NCI-H1694 treated with DMSO at 0.1 percent for 48 hours (cell line): ENCODE measurements around the gene GPRIN3.
A peak's percentile ranks its signal among the peaks of the same experiment; 100 is the strongest.
"Not testable (repeated sequence)": the region's sequence is repeated elsewhere in the genome, so short reads cannot be mapped to it uniquely, and the experiment has no call there.

ENCODE experiments used
- DNase-seq: peaks from one replicate; lab custom pipeline; 2025; lab: John Stamatoyannopoulos, UW

GPRIN3 gene

DNA sequence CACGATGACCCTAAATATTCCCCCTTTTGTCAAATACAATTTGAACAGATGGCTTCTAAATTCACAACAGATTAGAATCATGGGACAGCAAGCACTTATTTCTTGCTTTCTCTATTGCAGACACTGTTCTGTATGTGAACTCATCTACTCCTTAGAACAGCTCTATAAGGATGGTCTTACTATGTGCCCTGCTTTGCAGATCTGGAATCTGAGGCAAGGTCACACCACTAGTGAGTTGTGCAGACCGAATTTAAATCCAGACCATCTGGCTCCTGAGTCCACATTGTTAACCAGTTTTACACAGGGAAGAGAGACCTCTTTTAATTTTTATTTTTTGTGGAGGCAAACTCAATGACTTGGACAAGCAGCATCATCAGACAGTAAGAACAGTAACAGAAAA is 50.2 kb downstream of the GPRIN3 start:
- DNase-seq, result no peak

DNA sequence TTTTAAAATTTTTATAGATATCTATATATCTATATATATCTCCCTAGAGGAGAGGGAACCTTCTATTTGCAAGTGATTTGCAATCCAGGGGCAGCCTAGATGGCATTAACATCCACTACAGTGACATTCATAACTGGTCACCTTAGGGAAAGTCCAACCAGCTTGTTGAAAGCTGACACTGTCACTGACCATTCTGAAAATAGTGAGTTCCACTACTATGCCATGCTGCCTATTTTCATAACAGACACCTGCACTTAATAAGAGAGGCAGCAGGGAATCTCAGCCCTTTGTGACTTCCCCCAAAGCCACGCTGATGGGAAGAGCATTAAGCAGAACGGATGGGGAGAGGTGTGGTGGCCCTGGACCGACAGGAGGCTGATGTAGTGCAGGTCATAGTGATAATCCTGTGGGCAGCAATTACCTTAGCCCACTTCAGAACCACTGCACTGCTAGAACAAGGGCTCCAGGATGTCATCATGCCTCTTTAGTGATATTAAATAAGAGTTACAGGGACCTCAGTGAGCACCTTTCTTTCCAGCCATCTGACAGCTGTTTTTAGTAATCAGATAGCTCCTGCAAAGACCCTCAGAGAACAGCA is 51.3 kb downstream of the GPRIN3 start:
- DNase-seq, result no peak

DNA sequence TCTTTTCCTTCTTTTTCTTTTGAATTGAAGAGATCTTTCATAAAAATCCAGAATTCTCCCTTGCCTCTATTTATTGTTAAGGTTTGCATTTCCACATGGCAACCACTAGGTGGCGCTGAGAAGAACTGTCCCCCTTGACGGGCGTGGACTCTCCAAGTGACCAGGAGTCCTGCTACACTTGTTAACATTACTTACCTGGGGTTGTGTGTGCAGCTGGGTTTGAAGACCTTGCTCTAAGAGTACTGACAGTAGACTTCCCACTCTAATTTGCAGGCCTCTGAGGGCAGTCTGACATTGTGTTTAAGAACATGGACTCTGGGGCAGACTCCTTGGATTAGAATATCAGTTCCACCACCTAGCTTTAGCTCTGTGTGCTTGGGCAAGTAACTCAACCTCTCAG is 52.8 kb downstream of the GPRIN3 start:
- DNase-seq, result no peak

DNA sequence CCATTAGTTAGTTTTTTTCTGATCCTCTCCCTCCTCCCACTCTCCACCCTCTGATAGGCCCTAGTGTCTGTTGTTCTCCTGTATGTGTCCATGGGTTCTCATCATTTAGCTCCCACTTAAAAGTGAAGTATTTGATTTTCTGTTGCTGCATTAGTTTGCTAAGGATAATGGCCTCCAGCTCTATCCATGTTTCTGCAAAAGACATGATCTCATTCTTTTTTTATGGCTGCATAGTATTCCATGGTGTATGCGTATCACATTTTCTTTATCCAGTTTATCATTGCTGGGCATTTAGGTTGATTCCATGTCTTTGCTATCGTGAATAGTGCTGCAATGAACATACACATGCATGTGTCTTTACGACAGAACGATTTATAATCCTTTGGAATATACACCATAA is 53.3 kb downstream of the GPRIN3 start:
- not testable (repeated sequence) for DNase-seq

DNA sequence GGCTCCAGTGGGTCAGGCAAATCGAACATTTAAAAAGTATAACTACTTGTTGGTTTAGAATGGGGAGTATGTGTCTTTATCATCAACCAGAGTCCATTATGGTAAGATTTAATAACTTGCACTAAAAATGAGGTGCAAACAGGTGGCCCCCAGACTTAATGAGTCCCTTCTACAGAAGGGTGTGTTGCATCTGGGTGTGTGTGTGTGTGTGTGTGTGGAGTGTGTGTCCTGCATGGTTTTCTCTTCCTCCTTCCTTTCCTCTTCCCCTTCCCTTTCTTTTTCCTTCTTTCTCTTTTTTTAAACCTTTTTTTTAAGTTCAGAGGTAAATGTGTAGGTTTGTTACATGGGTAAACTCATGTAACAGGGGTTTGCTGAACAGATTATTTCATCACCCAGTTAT is 53.7 kb downstream of the GPRIN3 start:
- DNase-seq, result no peak

DNA sequence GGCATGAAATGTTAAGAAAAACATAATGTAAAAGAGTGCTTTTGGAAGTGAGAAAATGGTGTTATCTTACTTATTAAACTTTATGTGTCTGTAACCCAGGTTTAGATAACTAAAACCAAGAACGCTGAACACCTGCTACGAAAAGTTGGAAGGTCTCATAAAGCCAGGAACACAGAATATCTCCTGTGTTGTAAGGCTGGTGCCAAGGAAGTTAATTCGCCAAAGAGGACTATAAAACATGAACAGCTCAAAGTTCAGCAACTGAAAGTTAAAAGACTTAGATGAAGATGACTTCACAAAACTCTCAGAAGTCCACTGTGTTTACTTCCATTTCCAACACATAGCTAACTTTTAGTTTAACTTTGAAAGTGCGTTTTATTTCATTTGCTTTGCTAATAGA is 54.3 kb downstream of the GPRIN3 start:
- DNase-seq, result no peak

DNA sequence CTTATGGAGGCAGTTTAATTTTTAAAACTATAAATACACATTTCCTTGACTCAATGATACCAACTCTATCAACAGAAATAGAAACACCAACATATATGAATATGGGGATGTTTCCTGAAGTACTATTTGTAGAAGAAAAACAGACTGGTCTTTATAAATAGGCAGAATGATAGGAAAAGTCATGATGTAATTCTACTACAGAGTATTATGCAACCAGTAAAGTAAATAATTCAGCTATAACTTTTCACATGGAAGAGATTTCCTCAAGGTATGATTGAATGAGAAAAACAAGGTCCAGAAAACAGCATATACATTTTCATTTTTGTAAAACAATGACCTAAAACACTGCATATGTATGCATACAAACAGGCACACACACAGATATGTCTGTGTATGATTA is 56.2 kb downstream of the GPRIN3 start:
- DNase-seq, result no peak

DNA sequence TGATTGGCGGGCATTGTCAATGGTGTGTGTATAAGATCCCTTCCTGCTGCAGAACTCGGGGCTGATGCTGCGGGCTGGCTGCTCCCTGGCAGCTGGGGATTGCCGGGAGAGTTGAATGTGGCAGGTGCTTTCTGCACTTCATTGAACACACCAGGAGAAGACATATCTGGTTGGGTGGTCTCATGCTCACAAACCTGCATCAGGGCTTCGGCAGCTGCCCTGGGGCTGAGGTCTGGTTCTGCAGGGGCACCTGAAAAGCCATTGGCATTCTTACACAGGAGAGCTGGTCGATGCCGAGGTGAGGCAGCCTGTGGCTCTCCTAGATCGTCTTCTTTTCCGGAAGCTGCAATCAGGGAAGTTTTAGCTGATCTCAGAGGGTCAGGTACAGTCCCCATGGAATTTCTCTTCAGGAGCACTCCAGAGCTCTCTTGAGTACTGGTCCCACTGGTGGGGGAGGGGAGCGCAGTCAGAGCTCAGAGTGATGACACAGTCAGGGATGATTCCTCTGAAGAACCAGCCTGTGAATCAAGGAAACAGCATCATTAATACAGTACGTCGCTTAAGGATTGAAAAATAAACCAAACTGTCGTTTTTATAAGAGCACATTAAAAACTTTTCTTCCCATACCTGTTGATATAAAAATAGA is 57.8 kb downstream of the GPRIN3 start:
- DNase-seq, result no peak

DNA sequence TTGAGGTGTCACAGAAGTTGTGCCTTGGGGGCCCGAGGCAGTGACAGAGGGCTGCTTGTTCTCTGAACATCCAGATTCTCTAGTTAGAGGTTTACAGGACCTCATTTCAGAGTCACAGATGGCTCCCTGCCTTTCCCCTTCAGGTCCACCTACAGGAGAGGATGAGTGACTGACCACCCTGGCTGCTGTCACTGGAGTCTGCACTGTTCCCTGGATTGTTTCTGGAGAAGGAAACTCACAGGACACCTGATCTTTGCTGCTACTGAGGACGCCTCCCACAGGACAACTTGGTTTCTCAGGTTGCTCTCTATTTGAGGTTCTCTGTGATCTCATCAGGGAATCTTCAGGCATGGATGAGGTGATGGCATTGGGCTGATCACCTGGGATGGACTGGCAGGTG is 58.3 kb downstream of the GPRIN3 start:
- DNase-seq, result no peak

DNA sequence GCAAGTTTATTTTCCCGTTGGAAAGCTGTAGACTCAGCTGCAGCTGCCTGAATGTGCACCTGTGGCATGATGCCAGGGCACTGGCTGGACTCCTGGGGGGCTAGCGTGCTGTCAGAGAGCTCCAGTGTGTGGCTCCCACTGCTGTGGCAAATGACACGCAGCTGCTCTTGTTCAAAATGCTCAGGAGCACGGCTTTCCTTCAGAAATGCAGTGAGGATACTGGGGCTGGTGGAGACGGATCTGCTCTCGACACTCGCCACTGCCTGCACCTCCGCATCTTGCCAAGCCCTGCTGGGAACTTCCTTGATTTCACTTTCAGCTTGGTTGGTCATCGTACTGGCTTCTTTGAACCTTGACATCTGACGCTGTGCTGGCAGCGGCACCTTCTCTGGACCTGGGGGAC is 58.7 kb downstream of the GPRIN3 start:
- DNase-seq, result peak; percentile 25

DNA sequence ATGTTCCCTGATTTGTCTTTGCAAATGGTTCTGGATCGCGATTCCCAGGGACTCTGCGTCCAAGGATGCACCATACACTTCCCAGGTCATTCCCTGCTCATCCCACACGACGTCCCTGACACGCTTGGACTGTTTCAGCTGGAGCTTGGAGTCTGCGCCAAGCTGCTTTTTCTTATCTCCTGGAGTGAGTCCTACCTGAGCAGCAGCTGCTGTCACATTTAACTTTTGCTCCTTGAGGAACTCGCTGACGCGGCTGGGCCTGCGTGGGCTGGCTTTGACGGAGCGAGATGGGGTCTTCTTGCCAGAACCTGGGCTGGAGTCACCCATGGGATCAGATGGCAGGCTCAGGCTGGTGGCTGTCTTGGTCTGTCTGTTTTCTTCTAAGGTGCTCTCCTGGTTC is 59.6 kb downstream of the GPRIN3 start:
- DNase-seq, result no peak

DNA sequence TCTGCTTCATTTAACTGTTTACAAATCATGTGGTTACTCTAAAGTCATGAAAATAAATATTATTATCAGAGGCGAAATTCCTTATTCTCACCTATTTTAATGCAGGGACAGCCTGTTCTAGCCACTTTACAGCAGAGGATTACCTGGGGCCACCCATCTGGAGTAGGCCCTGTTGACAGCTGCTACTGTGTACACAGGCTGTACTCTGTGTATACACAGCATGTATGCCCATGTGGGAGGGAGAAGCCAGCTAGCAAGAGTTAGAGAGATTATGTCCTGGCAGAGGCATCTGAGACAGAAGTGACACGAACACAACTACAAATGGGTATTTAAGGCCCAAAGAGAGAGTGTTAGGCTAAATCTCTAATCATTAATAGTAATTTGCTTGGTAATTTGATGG is 62.1 kb downstream of the GPRIN3 start:
- DNase-seq, result peak; percentile 74

DNA sequence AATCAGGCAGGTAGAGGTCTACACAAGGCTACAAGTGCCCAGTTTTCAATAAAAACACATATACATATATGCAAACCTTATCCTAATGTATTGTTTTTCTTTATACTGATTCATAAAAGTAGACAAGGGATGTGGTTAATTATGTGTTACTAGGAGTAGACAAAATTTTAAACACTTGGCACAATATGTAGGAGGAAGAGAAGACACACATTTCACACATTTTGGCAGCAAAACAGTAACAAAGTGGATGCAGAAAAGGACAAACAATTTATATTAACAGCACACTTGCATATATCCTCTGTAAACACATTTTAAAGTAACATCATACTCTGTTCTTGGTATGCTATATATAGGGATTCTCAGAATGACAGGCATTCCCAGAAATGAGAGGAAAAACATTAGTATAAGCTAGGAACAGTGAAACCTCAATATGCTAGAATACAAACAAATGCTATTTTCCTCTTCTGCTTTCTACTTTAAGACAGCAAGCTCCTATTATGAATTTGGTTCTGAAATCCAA is 63.8 kb downstream of the GPRIN3 start:
- no peak for DNase-seq

DNA sequence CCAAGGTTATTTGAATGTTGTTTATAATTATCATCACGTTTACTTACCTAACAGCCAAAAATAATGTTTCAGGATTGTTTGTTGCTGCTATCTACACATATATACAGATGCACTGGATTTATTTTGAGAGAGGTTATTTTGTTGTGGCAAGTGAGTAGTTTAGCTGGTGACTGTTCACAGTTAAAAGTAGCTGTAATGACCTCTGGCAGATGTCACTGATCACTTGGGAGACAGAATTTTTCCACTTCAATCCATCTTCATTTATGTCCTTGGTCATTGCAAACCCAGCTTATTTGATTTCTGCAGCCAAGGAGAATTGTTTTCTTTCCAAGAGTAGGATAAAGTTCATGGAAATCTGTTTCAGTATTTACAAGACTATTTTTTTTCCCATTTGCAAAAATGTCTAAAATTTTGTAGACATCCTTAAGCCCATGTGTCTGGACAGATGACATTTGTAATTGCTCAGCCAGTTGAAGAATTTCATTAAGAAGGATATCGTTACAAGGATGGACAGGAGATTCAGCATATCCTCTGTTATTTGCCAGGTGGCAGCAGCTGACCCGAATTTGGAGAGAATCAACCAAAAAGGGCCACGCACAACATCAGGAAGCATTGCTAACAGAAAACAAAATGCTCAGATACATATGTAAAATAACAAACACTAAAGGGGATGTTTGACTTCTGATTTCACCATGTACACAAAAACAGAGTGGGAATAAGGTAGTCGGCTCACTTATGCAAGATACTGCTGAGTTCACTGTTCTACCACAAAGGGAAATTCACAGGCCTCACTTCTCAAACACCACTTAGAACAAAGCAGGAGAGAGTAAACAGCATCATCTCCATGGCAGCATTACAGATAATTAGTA is 64.5 kb downstream of the GPRIN3 start:
- DNase-seq, result peak; percentile 35

DNA sequence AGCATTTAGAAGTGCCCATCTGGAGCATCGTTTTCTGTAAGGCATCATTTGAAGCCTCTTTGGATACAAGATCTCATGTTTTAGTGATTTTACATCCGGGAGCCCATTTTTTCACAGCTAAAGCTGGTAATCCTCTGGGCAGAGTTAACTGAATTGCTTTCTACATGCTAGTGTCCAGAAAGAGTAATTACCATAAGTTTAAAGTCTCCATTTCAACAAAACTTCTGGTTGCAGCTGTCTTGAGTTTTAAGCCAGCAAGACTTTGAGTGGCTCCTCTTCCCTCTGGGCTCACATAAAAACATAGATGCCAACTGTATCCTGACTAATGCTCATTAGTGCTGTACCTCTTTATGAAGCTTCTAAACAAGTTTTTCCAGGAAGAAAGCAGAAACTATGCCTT is 65.4 kb downstream of the GPRIN3 start:
- no peak for DNase-seq

DNA sequence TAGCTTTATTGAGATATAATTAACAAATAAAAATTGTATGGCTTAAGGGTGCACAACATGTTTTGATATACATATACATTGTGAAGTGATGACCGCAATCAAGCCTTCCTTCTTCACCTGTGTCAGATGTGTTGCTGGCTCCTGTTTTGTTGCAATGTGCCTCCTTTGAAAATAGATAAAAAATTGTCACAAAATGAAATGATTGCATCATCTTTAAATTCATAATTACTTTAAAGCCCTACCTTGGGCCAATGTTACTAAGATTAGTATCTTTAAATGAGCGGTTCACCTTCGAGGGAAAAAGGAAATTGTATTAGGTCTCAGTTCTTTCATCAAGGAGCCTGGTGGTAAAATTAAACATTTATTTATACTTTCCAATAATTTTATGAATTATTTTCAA is 77.3 kb downstream of the GPRIN3 start:
- no peak for DNase-seq

DNA sequence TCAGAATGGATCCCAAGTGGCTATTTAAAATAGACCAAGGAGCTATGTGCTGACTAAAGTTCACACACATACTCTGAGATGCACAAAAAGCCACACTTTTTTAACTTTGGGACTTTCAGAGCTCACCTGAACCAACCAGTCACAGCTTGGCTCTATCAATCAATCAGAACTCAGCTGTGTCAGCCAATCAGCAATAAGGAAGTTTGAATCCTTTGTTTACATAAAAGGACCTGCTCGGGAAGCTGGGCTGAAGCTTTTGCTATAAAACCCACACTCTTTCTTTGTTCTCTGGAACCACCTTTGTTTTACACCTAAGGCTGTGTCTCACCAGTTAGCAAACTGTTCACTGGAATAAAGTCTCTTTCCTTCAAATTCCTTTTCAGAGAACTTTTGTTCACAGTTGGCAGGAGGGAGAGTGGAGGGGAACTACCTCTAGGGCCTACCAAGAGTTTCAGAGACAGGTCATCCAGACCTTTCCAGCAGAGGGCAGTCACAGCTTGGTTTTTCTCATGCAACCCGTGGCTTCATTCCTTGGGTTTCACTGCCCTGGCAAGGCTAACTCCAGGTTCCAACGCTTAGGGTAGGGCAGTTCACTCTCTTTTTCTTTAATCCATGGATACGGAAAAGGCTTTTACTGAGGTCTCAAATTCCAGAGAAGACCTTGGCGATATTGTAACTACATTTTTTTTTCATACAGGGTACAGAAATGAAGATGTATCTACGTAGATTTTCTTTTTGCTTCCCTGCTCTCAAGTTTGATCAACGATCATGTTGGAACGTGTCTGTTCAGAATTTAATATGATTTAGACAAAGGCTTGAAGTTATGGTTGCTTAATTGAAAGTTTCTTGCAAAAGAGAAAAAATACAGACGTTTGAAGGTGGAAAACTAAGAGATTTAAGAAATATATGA is 80.7 kb downstream of the GPRIN3 start:
- DNase-seq, result peak; percentile 57

DNA sequence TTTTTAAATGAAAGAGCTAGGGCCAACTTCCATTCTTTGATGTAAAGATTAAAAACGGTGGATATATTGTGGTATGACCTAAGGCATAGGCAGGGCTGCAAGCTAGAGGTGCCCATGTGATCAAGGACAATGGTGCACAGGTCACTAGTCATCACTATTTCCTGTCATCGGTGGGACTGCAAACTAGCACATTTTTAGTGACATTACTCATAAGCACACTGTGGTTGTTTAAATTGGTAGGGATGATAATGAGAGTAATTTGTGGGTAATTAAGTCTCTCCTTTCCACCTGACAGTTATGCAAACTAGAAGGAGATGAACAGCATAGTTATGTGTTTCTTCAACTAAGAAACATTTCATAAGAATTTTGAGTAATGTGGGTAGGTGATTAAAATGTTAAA is 85.4 kb downstream of the GPRIN3 start:
- DNase-seq, result no peak

DNA sequence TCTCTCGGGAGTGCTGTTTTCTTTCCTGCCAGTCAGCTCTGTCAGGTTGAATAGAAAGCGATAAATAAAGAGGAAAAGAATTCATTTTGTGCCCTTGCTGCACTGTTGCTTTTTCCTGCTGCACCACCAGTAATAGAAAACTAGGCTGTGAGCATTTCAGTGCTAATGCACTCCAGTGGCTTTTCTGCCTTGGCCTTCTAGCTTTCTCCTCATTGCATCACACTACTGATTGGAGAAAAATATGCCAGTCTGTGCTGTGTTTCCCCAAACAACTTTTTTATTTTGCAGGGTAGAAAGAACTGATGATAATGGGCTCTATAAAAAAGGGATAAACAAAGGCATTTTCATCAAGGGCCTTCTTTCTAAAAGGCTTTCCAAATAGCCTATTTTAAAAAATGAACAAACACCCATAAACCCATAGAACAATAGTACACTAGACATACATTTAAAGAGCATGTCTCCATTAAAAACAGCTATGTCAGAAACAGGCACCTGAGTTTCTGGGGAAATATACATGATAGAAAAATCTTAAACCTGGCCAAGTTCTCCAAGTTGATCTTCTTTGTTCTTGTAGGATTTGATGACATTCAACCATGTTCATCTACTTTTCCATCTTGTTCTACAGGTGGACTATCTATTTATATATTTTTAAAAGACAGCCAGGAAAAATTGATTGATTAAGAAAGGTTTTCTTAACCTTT is 86.3 kb downstream of the GPRIN3 start:
- no peak for DNase-seq

DNA sequence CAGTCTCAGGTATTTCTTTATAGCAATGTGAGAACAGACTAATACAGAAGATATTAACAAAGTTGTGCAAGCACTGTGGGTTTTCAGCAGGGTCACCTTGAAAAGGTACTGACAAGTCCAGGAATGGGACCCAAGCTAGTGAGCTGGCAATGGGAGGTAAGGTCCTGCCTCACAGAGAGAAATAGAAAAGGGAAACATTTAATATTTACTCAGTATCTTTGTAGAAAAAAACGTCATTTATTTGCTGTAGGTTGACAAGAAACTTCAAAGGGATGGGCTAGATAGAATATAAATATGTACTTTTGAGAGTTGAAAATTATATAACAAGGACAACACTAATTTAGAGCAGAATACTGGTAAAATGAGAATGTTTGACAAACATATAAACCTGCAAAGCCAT is 89.0 kb downstream of the GPRIN3 start:
- DNase-seq, result no peak

DNA sequence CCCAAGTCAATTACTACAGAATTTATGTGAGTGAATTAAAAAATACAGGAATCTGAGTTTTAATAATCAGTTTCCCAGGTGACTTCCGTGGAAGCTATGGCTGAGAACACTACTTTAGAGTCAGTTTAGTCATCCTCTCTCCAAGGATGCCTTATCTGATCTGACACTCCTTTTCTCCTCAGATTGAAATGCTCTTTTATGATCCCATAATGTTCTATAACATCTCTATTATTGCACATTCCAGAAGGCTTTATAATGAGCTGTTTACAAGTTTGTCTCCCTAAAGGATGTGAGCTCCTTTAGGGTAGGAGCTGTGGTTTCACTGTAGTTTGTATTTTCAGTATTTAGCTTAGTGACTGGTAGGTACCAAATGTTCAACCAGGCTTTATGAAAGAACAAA is 90.0 kb downstream of the GPRIN3 start:
- no peak for DNase-seq
